NCI-H460 (cell line): ENCODE results near the gene SULT1C4. TPM values are rescaled to one million over a fixed set of nuclear protein-coding genes. Genes with fewer than 3 reads are reported as not detected.

ENCODE experiments used
- DNase-seq: peaks from one replicate; pipeline ENCODE4 v3.0.0-alpha.2; 2016; ENCODE audit warnings: low read depth; ENCODE audit errors: extremely low read depth
- total RNA-seq: library from RNA; depleted of rRNA; stranded (reverse); fragments of >200 nt; shearing (Covaris generic); gene quantifications from 2 replicates; pipeline ENCODE4 v1.2.3, GENCODE V29; 2014

The SULT1C4 gene
- total RNA-seq, 1 experiment from 2014 or later = not detected

- no peak for DNase-seq
Measured at GRCh38 chr2:108369153-108369552, 8.6 kb upstream of the SULT1C4 start.

GRCh38 chr2:108370080-108370479, 7.7 kb upstream of the SULT1C4 start:
- no peak for DNase-seq

- no peak for DNase-seq
Measured at GRCh38 chr2:108376774-108377173, 980 bp upstream of the SULT1C4 start.

- DNase-seq = no peak
Measured at GRCh38 chr2:108377401-108377800, 353 bp upstream of the SULT1C4 start.

- no peak for DNase-seq
Measured at GRCh38 chr2:108378851-108379250, 1.1 kb downstream of the SULT1C4 start.

- no peak for DNase-seq
Measured at GRCh38 chr2:108382196-108382595, 4.4 kb downstream of the SULT1C4 start.

- DNase-seq = no peak
Measured at GRCh38 chr2:108383146-108383830, 5.5 kb downstream of the SULT1C4 start.

- DNase-seq = no peak
Measured at GRCh38 chr2:108384662-108385393, 7.1 kb downstream of the SULT1C4 start.

GRCh38 chr2:108385411-108386071, 7.8 kb downstream of the SULT1C4 start:
- DNase-seq = no peak

- DNase-seq = no peak
Measured at GRCh38 chr2:108388045-108388444, 10.3 kb downstream of the SULT1C4 start.

- DNase-seq = no peak
Measured at GRCh38 chr2:108390340-108390739, 12.6 kb downstream of the SULT1C4 start.

GRCh38 chr2:108392029-108392428, 14.3 kb downstream of the SULT1C4 start:
- DNase-seq = no peak

GRCh38 chr2:108393197-108393596, 15.4 kb downstream of the SULT1C4 start:
- DNase-seq = no peak

- no peak for DNase-seq
Measured at GRCh38 chr2:108395155-108395554, 17.4 kb downstream of the SULT1C4 start.

GRCh38 chr2:108396845-108397244, 19.1 kb downstream of the SULT1C4 start:
- peak; percentile 50 for DNase-seq

GRCh38 chr2:108399479-108399878, 21.7 kb downstream of the SULT1C4 start:
- DNase-seq = no peak

- no peak for DNase-seq
Measured at GRCh38 chr2:108401800-108402199, 24.0 kb downstream of the SULT1C4 start.

GRCh38 chr2:108403494-108403893, 25.7 kb downstream of the SULT1C4 start:
- DNase-seq = no peak

GRCh38 chr2:108404784-108405397, 27.1 kb downstream of the SULT1C4 start:
- no peak for DNase-seq

GRCh38 chr2:108407864-108408729, 30.3 kb downstream of the SULT1C4 start:
- DNase-seq = no peak
